ENCODE measurements around the gene CDK5RAP1. TPM values are rescaled to one million over a fixed set of nuclear protein-coding genes. Genes with fewer than 3 reads are reported as not detected.

CDK5RAP1 gene
- total RNA-seq, 1 experiment from 2014 or later, result 56.3 TPM

GRCh38 chr20:33351696-33352095, 49.6 kb downstream of the CDK5RAP1 start:
- Mint-ChIP-seq H3K4me1 (peaks cover 28% of the 10 kb centered on the region), H3K4me3 (no peak overlapping the region), H3K27ac (peak overlapping the region; percentile 69), H3K27me3 (ENCODE audit: low read depth) (no peaks in the 10 kb centered on the region), H3K9me3 (no peaks in the 10 kb centered on the region), H3K36me3 (peaks cover 13% of the 10 kb centered on the region)
- CTCF ChIA-PET, result interaction anchor here (1.1 kb wide), 1 partner anchor 97 kb away, joined by 3 read pairs; no protein-coding TSS in a partner anchor
- TF ChIP-seq TP53 (CRISPR knock-in tag; IDR thresholded peaks at IDR 0.05), result no peak
- no peak for TF ChIP-seq MAX (CRISPR knock-in tag; IDR thresholded peaks at IDR 0.05)
- no peak for TF ChIP-seq AR (CRISPR knock-in tag; IDR thresholded peaks at IDR 0.05)
- no peak for TF ChIP-seq EMX1 (CRISPR knock-in tag; IDR thresholded peaks at IDR 0.05)
- TF ChIP-seq TCF7 (CRISPR knock-in tag; IDR thresholded peaks at IDR 0.05; ENCODE audit: low read depth), result no peak
- no peak for TF ChIP-seq CBFB (CRISPR knock-in tag; IDR thresholded peaks at IDR 0.05; ENCODE audit: low read depth)
- no peak for TF ChIP-seq PREB (CRISPR knock-in tag; IDR thresholded peaks at IDR 0.05; ENCODE audit: borderline replicate concordance)
- DNase-seq (ENCODE audit: low spot score) (no peak), ATAC-seq (peak; percentile 23; the same call in 1 of the 2 replicates)
- POLR2A ChIA-PET, result no interaction called here

GRCh38 chr20:33349493-33349892, 51.8 kb downstream of the CDK5RAP1 start:
- no peak overlapping the region for H3K4me3 Mint-ChIP-seq
- DNase-seq (ENCODE audit: low spot score) (no peak), ATAC-seq (no peak)
- peaks cover 10% of the 10 kb centered on the region for H3K36me3 Mint-ChIP-seq
- CTCF ChIA-PET, result no interaction called here
- POLR2A ChIA-PET, result no interaction called here
- H3K4me1 Mint-ChIP-seq, result peaks cover 28% of the 10 kb centered on the region
- H3K27me3 Mint-ChIP-seq (ENCODE audit: low read depth), result no peaks in the 10 kb centered on the region
- H3K27ac Mint-ChIP-seq, result no peak overlapping the region
- no peaks in the 10 kb centered on the region for H3K9me3 Mint-ChIP-seq
- TF ChIP-seq MYBL2 (CRISPR knock-in tag; IDR thresholded peaks at IDR 0.05) (no peak), CREM (CRISPR knock-in tag; IDR thresholded peaks at IDR 0.05) (no peak), HMGA2 (CRISPR knock-in tag; IDR thresholded peaks at IDR 0.05) (no peak), FOXP4 (CRISPR knock-in tag; IDR thresholded peaks at IDR 0.05) (no peak), EMX1 (CRISPR knock-in tag; IDR thresholded peaks at IDR 0.05) (no peak), IRF1 (CRISPR knock-in tag; IDR thresholded peaks at IDR 0.05) (no peak), STAT6 (CRISPR knock-in tag; conservative IDR thresholded peaks at IDR 0.05; ENCODE audit: low read depth) (no peak), FOXJ3 (CRISPR knock-in tag; IDR thresholded peaks at IDR 0.05; ENCODE audit: borderline replicate concordance) (no peak), ZNF396 (CRISPR knock-in tag; IDR thresholded peaks at IDR 0.05; ENCODE audit: borderline replicate concordance) (no peak), NR1H2 (CRISPR knock-in tag; IDR thresholded peaks at IDR 0.05) (no peak), ZNF416 (CRISPR knock-in tag; IDR thresholded peaks at IDR 0.05) (no peak), PREB (CRISPR knock-in tag; IDR thresholded peaks at IDR 0.05; ENCODE audit: borderline replicate concordance) (no peak), ZNF232 (CRISPR knock-in tag; IDR thresholded peaks at IDR 0.05) (no peak), ZNF425 (CRISPR knock-in tag; conservative IDR thresholded peaks at IDR 0.05) (no peak)

All from WTC11 (cell line).